GM10266 (cell line): Measurements from ENCODE around the gene ZNF490.
"Not testable (repeated sequence)": the region's sequence is repeated elsewhere in the genome, so short reads cannot be mapped to it uniquely, and the experiment has no call there.

Source experiments
- DNase-seq: peaks from one replicate; pipeline ENCODE4 v3.0.0; 2012; ENCODE audit errors: extremely low spot score
- CTCF ChIP-seq: IDR thresholded peaks from 2 replicates; pipeline ENCODE4 v1.5.1; 2012; ENCODE audit warnings: mild to moderate bottlenecking, low read depth; ENCODE audit not compliant: control insufficient read depth, insufficient read depth; ENCODE audit errors: missing control alignments

The ZNF490 gene

GRCh38 chr19:12647490-12648071 is 37.0 kb upstream of the ZNF490 start:
- no peak for TF ChIP-seq CTCF
- peak; percentile 34 for DNase-seq

GRCh38 chr19:12647047-12647446 is 36.4 kb upstream of the ZNF490 start:
- DNase-seq, result no peak

GRCh38 chr19:12646551-12646950 is 35.9 kb upstream of the ZNF490 start:
- peak; percentile 20 for DNase-seq
- no peak for TF ChIP-seq CTCF

More at GRCh38 chr19:12647047-12647446, 36.4 kb upstream of the ZNF490 start:
- no peak for TF ChIP-seq CTCF

DNA sequence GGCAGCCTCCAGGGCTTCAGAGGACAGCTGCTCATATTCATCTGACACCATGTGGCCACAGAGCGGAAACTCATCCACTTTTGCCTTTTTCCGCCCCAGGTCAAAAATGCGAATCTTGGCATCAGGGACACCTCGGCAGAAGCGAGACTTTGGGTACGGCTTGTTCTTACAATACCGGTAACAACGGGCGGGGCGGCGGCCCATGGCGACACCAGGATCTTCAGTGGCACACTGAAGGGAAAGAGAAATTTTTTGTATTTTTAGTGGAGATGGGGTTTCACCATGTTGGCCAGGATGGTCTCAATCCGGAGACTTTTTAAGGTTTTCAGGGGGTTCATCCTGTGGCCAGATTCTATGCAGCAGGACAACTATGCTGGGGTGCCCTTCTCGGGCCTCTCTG is 33.1 kb upstream of the ZNF490 start:
- not testable (repeated sequence) for DNase-seq

DNA sequence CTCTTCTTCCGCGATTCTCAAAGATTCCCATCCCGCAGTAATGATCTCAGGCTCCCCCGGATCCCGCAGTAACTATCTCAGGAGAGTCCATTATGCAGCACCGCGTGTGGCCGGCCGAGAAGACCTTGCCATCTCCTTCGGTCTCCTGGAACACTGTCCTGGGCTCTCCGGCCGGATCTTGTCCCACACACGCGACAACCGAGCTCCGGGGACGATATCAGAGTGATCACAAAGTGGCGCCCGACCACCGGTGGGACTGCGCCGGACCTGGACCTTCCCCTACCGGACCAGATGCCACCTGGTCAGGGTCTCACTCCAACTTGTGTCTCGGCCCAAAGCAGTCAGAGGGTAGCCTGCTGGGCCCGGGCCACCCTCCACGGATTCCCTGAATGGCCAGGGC is 31.9 kb upstream of the ZNF490 start:
- peak; percentile 5 for DNase-seq
- no peak for TF ChIP-seq CTCF

GRCh38 chr19:12641456-12641855 is 30.8 kb upstream of the ZNF490 start:
- no peak for TF ChIP-seq CTCF
- DNase-seq, result peak; percentile 5

- DNase-seq, result peak; percentile 88
- TF ChIP-seq CTCF, result peak; percentile 84
These were observed 29.4 kb upstream of the ZNF490 start for GRCh38 chr19:12639901-12640613.
